Ureter (tissue), 1 donor: ENCODE results near the gene RPAP2. TPM values are rescaled to one million over a fixed set of nuclear protein-coding genes. Genes with fewer than 3 reads are reported as not detected.
"Not testable (repeated sequence)": the region's sequence is repeated elsewhere in the genome, so short reads cannot be mapped to it uniquely, and the experiment has no call there.

Experiments used
- DNase-seq: peaks from one replicate; pipeline ENCODE4 v3.0.0-alpha.2; 2020; ENCODE audit warnings: low spot score
- total RNA-seq: library from RNA; stranded (reverse); gene quantifications from one replicate; pipeline ENCODE4 v1.2.4, GENCODE V29; 2023
- donor health status: DM: yes; HTN: yes; CAD: no.

The RPAP2 gene
- total RNA-seq, result 44.8 TPM

- DNase-seq, result peak; percentile 79
Observed at GRCh38 chr1:92298573-92299476, at the start of gene RPAP2, which contains the start of gene GLMN. Gene RPAP2 (plus strand): TSS chr1:92299059. CDS start chr1:92299074, 15 bp downstream. Gene GLMN (minus strand): TSS chr1:92298987. CDS start chr1:92297999, 988 bp downstream.

GRCh38 chr1:92254714-92255113, 44.1 kb upstream of the RPAP2 start:
- not testable (repeated sequence) for DNase-seq

- no peak for DNase-seq
Observed at GRCh38 chr1:92259350-92259749, 39.5 kb upstream of the RPAP2 start.

DNA sequence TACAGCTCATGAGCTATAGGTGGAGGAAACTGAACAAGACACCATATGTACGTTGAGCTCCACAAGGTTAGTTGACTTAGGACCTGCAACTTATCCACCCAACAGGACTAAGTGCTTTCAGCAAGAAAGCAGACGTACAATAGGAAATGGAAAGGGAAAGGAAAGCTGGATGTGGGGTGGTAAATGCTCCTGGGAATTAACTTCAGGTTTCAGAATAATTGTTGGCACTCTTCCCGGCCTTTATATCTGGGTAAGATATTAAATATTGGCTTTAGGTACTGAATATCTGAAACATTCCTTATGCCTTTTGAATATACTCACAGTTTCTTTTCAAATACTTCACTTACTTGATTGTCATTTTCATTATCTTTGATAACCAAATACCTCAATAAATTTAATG, 36.3 kb upstream of the RPAP2 start:
- DNase-seq, result no peak

DNA sequence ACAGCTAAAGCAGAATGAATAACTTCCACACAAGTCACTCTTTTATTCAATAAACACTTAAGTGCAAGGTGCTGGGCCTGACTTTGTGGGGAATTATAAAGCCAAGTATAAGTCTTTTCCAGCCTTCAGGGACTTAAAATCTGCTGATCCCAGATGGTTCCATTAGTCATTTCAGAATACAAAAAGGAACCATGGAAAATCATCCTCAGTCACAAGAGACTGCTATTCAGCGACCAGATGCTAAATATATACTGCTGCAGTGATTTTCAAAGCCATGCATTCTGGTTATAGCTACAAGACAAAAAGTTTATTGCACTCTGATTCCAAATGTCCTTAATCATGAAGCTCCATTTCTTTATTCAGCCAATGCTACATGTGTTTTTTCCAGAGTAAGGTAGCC, 25.8 kb upstream of the RPAP2 start:
- DNase-seq, result no peak

GRCh38 chr1:92274939-92275338, 23.9 kb upstream of the RPAP2 start:
- no peak for DNase-seq

DNA sequence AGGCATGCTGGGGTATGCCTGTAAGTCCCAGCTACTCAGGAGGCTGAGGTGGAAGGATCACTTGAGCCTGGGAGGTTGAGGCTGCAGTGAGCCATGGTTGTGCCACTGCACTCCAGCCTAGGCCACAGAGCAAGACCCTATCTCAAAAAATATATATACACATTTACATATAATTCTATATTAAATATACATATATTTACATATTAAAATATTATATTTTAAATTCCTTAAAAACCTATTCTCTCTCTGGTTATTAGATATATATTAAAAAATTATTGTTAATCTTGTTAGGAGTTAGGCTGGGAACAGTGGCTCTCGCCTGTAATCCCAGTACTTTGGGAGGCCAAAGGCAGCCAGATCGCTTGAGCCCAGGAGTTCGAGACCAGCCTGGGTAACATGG, 22.8 kb upstream of the RPAP2 start:
- no peak for DNase-seq

DNA sequence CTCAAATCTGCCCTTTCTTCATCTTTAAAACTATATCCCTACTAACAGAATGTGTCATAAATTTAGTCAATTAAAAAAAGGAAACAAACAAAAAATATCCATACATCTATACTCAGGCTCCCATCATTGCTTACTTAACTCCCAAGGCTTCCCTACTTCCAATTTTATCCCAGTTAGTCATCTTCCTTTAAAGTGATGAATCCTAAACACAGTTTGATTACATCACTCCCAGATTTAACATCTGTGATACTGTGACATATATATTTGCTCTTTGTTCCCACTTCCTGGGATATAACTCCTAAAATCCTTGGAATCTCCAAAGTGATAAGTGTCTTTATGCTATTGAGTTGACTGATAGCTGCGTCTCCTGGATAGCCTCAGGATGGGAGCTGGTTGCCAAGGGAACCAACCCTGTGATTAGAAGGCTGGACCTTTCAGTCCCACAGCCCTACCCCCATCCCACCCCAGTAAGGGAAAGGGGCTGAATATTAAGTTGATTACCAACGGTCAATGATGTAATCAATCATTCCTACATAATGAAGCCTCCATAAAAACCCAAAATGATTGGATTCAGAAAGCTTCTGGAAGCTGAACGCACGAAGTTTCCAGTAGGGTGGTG, 21.6 kb upstream of the RPAP2 start:
- no peak for DNase-seq

DNA sequence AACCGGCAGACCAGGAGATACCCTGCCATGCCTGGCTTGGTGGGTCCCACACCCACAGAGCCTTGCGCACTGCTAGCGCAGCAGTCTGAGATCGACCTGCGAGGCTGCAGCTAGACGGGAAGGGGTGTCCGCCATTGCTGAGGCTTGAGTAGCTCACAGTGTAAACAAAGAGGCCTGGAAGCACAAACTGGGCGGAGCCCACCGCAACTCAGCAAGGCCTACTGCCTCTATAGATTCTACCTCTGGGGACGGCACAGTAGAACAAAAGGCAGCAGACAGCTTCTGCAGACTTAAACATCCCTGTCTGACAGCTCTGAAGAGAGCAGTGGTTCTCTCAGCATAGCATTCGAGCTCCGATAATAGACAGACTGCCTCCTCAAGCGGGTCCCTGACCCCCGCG, 19.1 kb upstream of the RPAP2 start:
- DNase-seq, result not testable (repeated sequence)

GRCh38 chr1:92281411-92281810, 17.4 kb upstream of the RPAP2 start:
- not testable (repeated sequence) for DNase-seq

DNA sequence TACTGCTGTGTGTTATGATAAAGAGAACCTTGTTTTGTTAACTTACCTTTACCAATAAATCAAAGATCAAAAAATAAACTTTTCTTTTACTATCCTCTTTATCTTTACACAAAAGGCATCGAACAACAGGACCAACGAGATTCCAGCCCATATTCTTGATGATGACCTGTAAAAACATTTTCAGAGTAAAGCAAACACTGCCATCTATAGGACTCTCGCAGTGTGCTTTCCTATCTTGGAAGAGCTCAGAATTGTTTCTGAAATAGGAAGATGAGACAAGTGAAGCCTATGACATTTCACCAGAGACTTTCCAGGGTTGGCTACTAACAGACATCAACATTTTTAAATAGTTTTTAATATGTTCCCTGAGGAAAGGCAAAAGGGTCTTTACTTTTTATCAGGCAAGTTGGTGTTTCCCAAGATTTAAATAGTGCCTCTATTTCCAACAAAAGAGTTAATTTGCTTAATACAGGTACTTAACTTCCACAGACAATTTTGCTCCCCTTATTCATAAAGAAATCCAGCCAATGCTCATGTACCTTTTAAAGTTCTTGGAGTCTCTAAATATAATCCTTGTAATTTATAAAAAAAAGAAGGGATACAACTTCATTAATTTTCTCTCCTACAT, 7.4 kb upstream of the RPAP2 start:
- no peak for DNase-seq

DNA sequence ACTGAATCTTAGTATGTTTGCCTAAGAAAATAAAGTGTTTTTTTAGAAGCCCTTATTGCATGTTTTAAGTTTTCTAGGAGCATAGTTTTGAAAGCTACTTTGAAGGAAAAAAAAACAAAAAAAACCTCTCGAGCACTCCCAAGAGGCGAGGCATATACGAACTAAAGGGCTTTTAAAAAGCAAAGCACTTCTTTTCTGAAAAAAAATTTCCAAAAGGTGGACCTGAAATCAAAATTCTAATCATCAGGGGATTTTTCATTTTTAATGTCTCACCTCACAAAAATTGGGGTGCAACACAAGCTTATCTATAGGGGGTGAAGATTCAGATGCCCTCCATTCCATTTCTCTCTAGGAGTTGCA, 666 bp upstream of the RPAP2 start:
- no peak for DNase-seq

- DNase-seq, result no peak
Observed at GRCh38 chr1:92299477-92300150, 755 bp downstream of the RPAP2 start.

DNA sequence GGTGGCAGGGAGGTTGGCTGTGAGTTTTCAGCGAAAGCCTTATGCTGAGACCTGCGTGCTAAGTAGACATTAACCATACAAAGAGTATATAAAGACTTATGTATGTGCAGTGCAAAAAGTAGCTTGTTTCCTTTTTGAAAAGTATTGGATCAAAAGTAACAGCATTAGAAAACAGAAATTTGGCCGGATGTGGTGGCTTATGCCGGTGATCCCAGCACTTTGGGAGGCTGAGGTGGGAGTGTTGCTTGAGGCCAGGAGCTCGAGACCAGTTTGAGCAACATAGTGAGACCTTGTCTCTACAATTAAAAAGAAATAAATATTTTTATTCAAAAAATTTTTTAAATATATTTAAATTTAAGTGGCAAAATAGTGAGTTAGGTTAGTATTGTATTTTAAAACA, 2.2 kb downstream of the RPAP2 start:
- DNase-seq, result no peak

DNA sequence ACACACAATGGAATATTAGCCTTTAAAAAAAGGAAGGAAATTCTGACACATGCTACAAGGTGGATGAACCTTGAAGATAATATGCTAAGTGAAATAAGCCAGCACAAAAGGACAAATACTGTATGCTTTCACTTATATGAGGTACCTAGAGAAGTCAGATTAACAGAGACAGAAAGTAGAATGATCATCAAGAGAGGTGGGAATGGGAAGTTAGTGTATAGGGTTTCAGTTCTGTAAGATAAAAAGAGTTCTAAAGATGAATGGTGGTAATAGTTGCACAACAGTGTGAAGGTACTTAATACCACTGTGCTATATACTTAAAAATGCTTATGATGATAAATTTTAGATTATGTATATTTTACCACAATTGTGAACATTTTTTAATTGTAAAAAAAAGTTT, 7.2 kb downstream of the RPAP2 start:
- DNase-seq, result no peak

DNA sequence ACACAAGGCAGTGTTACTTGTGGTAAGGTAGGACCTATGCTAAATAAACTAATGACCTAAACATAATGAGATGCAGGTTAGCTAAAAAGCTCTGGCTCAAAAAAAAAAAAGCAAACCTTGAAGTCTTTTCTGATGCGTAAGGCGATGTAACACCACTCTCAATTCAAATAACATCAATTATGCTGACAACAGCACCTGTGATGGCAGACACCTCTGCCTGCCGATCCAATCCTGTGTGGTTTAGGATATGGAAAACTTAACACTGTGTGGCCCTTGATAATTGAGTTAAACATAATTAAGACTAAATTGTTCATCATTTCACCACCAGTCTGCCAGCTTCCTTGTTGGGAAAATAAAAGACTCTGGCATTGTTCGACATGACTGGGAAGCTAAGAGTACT, 9.1 kb downstream of the RPAP2 start:
- no peak for DNase-seq

- DNase-seq, result no peak
Observed at GRCh38 chr1:92310185-92310597, 11.3 kb downstream of the RPAP2 start.

- DNase-seq, result no peak
Observed at GRCh38 chr1:92314024-92314423, 15.2 kb downstream of the RPAP2 start.

- no peak for DNase-seq
Observed at GRCh38 chr1:92315766-92316599, 17.1 kb downstream of the RPAP2 start.

DNA sequence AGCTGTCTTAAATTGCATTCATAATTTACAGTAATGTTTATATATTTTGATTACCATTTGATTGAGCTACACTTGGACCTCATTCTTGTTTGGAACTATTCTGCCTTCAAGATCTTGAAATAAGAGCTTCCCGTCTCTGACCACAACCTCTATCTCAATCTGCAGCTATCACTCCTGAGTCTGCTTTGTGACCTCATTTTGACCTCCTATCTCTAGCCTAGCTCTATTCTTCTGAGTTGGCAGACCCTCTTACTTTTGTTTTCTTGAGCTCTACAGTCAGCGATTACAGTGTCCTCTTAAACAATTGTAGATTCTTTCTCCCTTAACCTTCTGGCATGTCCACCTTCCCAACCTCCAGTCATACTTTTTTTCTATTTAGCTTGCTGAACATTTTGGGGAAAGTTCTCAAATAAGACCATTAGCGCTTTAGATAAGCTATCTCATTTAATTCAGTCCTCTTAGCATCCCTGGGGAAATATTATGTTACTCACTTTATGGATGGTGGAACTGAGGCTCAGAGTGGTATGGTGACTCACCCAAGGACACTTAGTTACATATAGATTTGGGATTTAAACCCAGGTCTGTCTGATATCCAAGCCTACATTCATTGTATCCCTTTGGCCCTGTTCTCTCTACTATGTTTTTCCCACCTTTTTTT, 19.1 kb downstream of the RPAP2 start:
- DNase-seq, result no peak
